Measurements from ENCODE around the gene PLXNC1. TPM values are rescaled to one million over a fixed set of nuclear protein-coding genes. Genes with fewer than 3 reads are reported as not detected.
A peak's percentile ranks its signal among the peaks of the same experiment; 100 is the strongest.

Gene PLXNC1
- total RNA-seq, 1 donor from 2014 or later, result 14.2 TPM

DNA sequence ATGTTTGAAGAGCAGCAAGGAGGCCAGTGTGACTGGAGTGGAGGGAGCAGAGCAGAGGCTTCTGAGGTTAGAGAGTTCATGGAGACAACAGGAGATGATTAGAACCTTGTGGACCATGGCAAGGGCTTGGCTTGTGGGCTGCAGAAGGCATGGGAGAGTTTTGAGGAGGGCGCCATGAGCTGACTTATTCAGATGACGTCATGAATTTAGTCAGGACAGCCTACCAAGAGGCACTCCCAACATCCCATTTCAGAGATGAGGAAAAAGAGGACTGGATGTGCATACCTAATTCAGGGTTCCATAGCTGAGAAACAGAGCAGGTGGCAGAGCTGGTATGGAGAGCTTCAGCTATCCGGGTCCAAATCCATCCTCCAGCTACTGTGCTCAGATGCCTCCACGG, 101.8 kb downstream of the PLXNC1 start:
- H3K36me3 ChIP-seq, result no peaks in the 10 kb centered on the region
- no peak for DNase-seq (ENCODE audit: extremely low spot score in 2 of 2)
- no peaks in the 10 kb centered on the region for H3K4me1 ChIP-seq
- H3K9me3 ChIP-seq, result no peaks in the 10 kb centered on the region
- H3K4me3 ChIP-seq, result no peak overlapping the region
- no peak overlapping the region for H3K27ac ChIP-seq
- H3K27me3 ChIP-seq, result no peaks in the 10 kb centered on the region
- intact Hi-C loops (cut with DNase I), result no loop called here
- TF ChIP-seq CTCF (IDR thresholded peaks at IDR 0.05), result no peak
- no peak for TF ChIP-seq POLR2A (IDR thresholded peaks at IDR 0.05)
- no peak for TF ChIP-seq POLR2AphosphoS5 (IDR thresholded peaks at IDR 0.05; ENCODE audit: insufficient read depth in 1 of 2, low read depth in 1 of 2)

DNA sequence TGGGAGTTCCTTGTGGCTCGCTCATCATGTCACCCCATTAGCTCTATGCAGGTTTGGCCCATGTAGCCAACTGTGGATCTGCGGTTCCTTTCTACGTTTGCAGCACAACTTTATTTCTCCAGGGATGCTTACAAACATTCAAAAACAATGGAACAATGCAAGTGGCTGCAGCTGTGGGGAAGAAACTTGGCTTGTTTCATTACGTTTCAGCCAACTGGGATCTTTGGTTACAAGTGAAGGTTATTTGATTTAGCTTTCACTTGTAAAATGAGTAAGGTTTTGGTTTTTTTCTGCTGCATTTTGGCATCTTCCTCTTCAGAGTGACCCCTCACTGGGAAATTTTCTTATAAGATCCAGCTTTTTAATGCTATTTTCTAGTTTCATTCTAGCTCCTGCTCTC, 105.9 kb downstream of the PLXNC1 start:
- no peak overlapping the region for H3K4me3 ChIP-seq
- TF ChIP-seq POLR2AphosphoS5 (IDR thresholded peaks at IDR 0.05; ENCODE audit: insufficient read depth in 1 of 2, low read depth in 1 of 2) (no peak), POLR2A (IDR thresholded peaks at IDR 0.05) (no peak), CTCF (IDR thresholded peaks at IDR 0.05) (no peak)
- no peaks in the 10 kb centered on the region for H3K27me3 ChIP-seq
- intact Hi-C loops (cut with DNase I), result no loop called here
- no peaks in the 10 kb centered on the region for H3K36me3 ChIP-seq
- DNase-seq (ENCODE audit: extremely low spot score in 2 of 2), result no peak
- no peaks in the 10 kb centered on the region for H3K4me1 ChIP-seq
- H3K9me3 ChIP-seq, result no peaks in the 10 kb centered on the region
- peak overlapping the region; percentile 37 for H3K27ac ChIP-seq

- TF ChIP-seq POLR2AphosphoS5 (IDR thresholded peaks at IDR 0.05; ENCODE audit: insufficient read depth in 1 of 2, low read depth in 1 of 2) (no peak), CTCF (IDR thresholded peaks at IDR 0.05) (no peak), POLR2A (IDR thresholded peaks at IDR 0.05) (no peak)
- peak overlapping the region; percentile 37 for H3K27ac ChIP-seq
Observed at GRCh38 chr12:94255006-94255405, 106.6 kb downstream of the PLXNC1 start.

DNA sequence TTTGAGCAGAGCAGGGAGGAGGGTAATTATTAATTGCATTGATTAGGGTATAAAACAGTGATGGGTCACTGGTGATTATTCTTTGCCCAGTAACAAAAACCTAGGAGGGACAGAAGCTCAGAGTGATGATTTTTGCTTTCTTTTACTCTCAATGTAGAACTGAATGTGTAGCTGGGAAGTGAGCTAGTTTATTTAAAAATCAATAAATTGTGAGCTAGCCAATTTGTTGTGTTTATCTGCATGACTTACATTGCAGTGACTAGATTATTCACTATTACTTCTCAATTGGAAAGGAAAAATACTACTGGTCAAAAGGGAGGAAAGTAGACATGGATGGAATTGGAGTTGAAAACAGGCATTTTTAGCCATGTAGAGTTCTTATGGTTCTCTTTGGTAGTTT, 107.1 kb downstream of the PLXNC1 start:
- intact Hi-C loops (cut with DNase I), result no loop called here
- Histone ChIP-seq H3K4me1 (no peaks in the 10 kb centered on the region), H3K9me3 (no peaks in the 10 kb centered on the region), H3K4me3 (no peak overlapping the region), H3K27ac (no peak overlapping the region), H3K27me3 (no peaks in the 10 kb centered on the region), H3K36me3 (no peaks in the 10 kb centered on the region)
- DNase-seq (ENCODE audit: extremely low spot score in 2 of 2), result no peak
- TF ChIP-seq POLR2A (IDR thresholded peaks at IDR 0.05) (no peak), CTCF (IDR thresholded peaks at IDR 0.05) (no peak), POLR2AphosphoS5 (IDR thresholded peaks at IDR 0.05; ENCODE audit: insufficient read depth in 1 of 2, low read depth in 1 of 2) (no peak)

More at GRCh38 chr12:94255006-94255405, 106.6 kb downstream of the PLXNC1 start:
- Histone ChIP-seq H3K4me1 (no peaks in the 10 kb centered on the region), H3K36me3 (no peaks in the 10 kb centered on the region), H3K4me3 (no peak overlapping the region), H3K27me3 (no peaks in the 10 kb centered on the region), H3K9me3 (no peaks in the 10 kb centered on the region)
- no peak for DNase-seq (ENCODE audit: extremely low spot score in 2 of 2)
- intact Hi-C loops (cut with DNase I), result no loop called here

- H3K4me3 ChIP-seq, result no peak overlapping the region
- no peak for DNase-seq (ENCODE audit: extremely low spot score in 2 of 2)
- intact Hi-C loops (cut with DNase I), result no loop called here
- H3K27me3 ChIP-seq, result no peaks in the 10 kb centered on the region
- no peak overlapping the region for H3K27ac ChIP-seq
- TF ChIP-seq CTCF (IDR thresholded peaks at IDR 0.05), result no peak
- TF ChIP-seq POLR2AphosphoS5 (IDR thresholded peaks at IDR 0.05; ENCODE audit: insufficient read depth in 1 of 2, low read depth in 1 of 2), result no peak
- no peak for TF ChIP-seq POLR2A (IDR thresholded peaks at IDR 0.05)
- H3K9me3 ChIP-seq, result no peaks in the 10 kb centered on the region
- no peaks in the 10 kb centered on the region for H3K36me3 ChIP-seq
- peaks cover 18% of the 10 kb centered on the region for H3K4me1 ChIP-seq
Observed at GRCh38 chr12:94258593-94258992, 110.2 kb downstream of the PLXNC1 start.
